ENCODE measurements around the gene BAMBI.

BAMBI gene

DNA sequence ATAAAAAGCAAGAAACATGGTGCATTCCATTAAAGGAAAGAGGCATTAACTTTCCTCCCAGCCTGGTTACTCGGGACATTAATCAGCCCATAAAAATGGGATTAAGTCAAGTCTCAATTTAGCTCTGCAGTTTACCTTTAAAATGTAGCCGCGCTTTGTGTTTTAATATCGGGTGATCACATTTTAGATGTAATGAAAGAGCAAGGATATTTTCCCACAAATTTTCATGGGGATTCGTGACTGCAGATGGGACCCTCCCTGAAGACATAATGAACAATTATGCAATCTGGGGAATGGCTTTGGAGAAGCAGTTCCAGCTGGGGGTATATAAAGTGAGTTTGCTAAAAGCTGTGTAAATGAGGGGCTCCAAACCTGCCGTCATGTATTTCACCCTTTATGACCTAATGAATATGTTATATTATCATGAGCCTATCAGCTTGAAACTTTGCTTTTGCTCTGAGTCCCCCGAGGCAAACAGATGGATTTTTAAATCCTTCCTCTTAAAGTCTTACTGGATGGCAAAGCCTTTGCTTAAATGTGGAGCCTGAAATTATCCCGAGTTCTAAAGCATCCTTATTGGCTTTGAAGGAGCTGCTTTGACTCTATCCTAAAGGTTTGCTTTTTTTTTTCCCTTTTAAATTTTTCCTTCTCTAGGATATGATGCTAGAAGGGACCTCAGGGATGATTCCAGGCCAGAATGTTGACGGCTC is 31.8 kb downstream of the BAMBI start:
- no peak for DNase-seq

GRCh38 chr10:28710202-28710886 is 33.0 kb downstream of the BAMBI start:
- DNase-seq: no peak

GRCh38 chr10:28711041-28711440 is 33.7 kb downstream of the BAMBI start:
- no peak for DNase-seq

DNA sequence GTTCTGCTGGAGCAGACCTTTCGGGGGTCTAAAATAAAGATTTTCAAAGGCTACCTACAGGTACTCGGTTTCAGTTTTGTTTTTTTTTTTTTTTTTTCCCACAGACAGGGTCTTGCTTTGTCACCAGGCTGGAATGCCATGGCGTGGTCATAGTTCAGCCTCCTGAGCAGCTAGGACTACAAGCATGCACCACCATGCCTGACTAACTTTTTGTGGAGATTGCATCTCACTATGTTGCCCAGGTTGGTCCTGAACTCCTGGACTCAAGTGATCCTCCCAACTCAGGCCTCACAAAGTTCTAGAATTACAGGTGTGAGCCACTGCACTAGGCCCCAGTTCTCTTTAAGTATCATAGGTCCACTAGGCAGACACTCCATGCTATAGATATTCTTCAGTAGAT is 34.5 kb downstream of the BAMBI start:
- DNase-seq: no peak

DNA sequence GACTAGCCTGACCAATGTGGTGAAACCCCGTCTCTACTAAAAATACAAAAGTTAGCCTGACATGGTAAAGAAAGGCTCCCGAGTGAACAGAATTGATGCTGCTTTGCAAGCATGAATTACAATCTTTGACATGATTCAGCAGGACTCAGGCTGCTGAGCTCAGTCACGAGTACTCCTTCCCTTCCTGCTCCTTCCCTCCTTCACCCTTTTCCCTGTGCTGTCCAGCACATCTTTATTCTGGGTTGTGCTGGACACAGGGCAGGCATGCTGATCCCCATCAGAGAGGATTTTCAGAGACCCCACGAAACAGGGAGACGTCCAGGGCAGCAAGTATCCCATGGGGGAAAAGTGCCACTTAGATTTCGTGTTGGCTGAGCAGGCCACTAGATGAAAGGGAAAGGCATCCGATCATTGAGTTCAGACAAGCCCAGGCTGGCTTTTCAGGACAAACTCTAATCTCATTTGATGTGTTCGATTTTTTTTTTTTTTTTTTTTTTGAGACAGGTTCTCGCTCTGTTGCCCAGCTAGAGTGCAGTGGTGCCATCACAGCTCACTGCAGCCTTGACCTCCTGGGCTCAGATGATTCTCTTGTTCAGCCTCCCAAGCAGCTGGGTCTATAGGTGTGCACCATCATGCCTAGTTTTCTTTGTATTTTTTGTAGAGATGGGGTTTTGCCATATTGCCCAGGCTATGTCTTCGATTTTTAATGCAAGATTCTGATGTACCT is 36.5 kb downstream of the BAMBI start:
- no peak for DNase-seq

- no peak for DNase-seq
Measured at GRCh38 chr10:28714401-28715053, 37.2 kb downstream of the BAMBI start.

GRCh38 chr10:28715246-28715645 is 37.9 kb downstream of the BAMBI start:
- DNase-seq: no peak

- DNase-seq: no peak
Measured at GRCh38 chr10:28715757-28716156, 38.4 kb downstream of the BAMBI start.

DNA sequence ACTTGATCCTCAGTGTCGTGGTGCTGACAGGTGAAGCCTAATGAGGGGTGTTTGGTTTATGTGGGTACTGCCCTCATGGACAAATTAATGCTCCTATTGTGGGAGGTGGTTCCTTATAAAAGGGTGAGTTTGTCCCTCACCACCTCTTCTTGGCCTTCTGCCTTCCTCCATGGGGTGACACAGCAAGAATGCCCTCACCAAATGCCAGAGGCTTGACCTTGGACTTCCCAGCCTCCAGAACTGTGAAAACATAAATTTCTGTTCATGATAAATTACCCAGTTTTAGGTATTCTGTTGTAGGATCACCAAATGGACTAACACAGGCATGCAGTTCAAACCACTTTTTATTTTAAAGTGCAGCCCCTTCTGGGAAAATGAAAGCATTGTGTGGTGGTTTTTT is 39.4 kb downstream of the BAMBI start:
- no peak for DNase-seq

GRCh38 chr10:28717656-28718201 is 40.4 kb downstream of the BAMBI start:
- DNase-seq: no peak

GRCh38 chr10:28719789-28720436 is 42.6 kb downstream of the BAMBI start:
- no peak for DNase-seq

DNA sequence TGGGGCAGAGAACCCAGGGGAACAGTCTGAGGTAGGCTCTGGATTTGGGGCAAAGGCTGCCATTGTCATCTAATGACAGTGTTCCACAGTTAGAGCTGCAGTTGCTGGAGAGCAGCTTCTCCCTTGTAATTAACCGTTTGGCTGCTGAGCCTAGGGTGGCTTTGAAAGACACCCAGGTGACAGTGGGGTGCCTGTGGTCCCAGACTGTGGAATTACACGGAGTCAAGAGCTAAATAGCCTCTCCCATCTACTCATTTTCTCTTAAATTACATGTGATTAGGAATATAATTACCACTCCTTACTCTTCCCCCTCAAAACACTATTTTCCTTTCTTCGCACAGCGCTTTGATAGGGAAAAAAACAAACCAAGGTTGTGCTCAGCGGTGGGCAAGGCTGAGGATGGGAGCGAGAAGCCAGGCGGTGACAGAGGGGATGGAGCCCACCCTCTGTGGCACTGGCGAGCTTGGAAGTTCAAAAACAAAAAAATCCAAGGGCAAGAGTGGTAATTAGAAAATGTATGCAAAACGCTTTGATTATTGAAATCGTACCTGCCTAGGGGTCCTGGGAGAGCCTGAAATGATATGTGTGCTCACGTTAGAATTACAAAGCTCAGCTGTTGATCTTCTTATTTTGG is 44.1 kb downstream of the BAMBI start:
- DNase-seq: no peak

DNA sequence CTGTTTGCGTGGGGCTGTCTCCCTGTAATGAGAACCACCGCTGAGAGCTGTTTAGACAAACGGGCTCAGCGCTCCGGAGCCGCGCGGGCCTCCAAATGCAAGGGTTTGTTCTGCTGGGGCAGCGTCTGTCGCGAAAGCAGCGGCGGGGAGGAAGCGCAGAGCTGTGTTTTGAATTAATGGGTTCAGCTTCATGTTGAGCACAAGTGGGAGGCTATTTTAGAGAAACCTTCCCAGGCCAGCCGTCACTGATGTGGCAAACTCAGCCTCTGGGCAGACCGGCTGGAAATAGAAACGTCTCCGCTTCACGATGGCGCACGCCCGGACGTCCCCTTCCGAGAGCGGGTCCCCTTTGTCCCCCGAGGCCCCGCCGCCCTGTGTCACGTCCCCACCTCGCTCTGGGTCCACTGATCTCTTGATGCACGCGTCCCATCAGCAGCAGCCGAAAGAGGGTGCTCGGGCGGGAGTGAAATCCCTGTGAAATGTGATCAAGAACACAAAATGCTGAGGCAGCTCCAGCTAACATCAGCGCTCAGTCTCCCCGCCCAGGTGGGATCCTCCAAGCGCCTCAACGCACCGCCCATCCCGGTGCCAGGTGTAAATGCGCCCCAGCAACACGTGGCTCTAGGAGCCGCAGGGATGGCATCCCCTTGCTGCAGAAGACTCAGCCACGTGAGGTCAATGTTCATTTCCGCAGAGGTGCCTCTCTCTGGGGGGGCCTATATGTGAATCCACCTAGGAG is 44.9 kb downstream of the BAMBI start:
- DNase-seq: no peak

DNA sequence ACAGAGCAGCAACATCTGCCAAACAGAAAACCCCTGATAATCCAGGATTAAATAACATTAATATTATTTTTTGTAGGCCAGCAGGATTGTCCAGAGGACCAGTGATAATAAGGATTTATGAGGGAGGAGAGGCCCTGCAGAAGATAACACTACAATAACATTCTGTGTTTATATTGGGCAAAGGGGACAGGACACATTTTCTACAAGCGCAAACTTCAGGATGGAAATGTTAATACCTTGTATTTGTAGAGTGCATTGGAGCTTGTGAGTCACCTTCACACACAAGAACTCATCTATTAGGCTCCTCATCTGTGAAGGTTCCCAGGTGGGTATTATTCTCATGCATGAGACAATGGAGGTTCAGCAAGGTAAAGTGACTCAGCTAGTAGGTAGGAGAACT is 51.0 kb downstream of the BAMBI start:
- no peak for DNase-seq

- DNase-seq: no peak
Measured at GRCh38 chr10:28730031-28730778, 52.9 kb downstream of the BAMBI start.

- DNase-seq: no peak
Measured at GRCh38 chr10:28732091-28732490, 54.8 kb downstream of the BAMBI start.
